CD4-positive, alpha-beta T cell (primary cell): Measurements from ENCODE around the gene SUMO2. TPM values are rescaled to one million over a fixed set of nuclear protein-coding genes. Genes with fewer than 3 reads are reported as not detected.

Experiments
- ATAC-seq: fragments of 200-7000 bp; cut with Tn5 transposase; one replicate; pipeline ENCODE4 v1.10.0; 2022; ENCODE audit warnings: mild to moderate bottlenecking; ENCODE audit not compliant: poor library complexity
- CTCF ChIA-PET: fragments of 350-600 bp; sonication (Branson Sonifier 250); formaldehyde crosslinking; loops from one replicate; lab custom pipeline; 2021; ENCODE audit warnings: antibody characterized with exemption, inconsistent platforms; lab: Charles Lee
- POLR2A ChIA-PET: fragments of 350-600 bp; sonication (Branson Sonifier 250); formaldehyde crosslinking; loops from one replicate; lab custom pipeline; 2021; ENCODE audit warnings: antibody characterized with exemption, inconsistent platforms; lab: Charles Lee
- DNase-seq, 14 experiments: peaks; one replicate each; pipeline ENCODE4 v3.0.0-alpha.2; 2013 to 2020; ENCODE audit warnings: mixed read lengths in 2 of 14
- H3K27ac ChIP-seq, 2 donors: one replicate each; pipeline versions ENCODE4 v1.5.1 to v1.7.0; 2013; ENCODE audit warnings: low read length in 2 of 2, low read depth in 1 of 2, mild to moderate bottlenecking in 1 of 2
- H3K27me3 ChIP-seq, 2 experiments: 1 replicate in 1 of 2; 2 replicates in 1 of 2; pipeline versions ENCODE4 v1.6.1 to v1.7.0; 2013; ENCODE audit warnings: low read length in 2 of 2, control low read depth in 1 of 2, mild to moderate bottlenecking in 1 of 2, moderate library complexity in 1 of 2; ENCODE audit not compliant: insufficient read depth in 2 of 2, control insufficient read depth in 1 of 2
- H3K36me3 ChIP-seq: one replicate; pipeline ENCODE4 v1.6.1; 2013; ENCODE audit warnings: low read length, control low read depth; ENCODE audit not compliant: insufficient read depth
- H3K4me1 ChIP-seq: one replicate; pipeline ENCODE4 v1.6.1; 2013; ENCODE audit warnings: low read length, control low read depth; ENCODE audit not compliant: insufficient read depth
- H3K4me3 ChIP-seq: one replicate; pipeline ENCODE4 v1.5.1; 2013; ENCODE audit warnings: mild to moderate bottlenecking, low read length, moderate library complexity
- H3K9me3 ChIP-seq, 2 experiments: 1 replicate in 1 of 2; 2 replicates in 1 of 2; pipeline versions ENCODE4 v1.6.1 to v1.7.0; 2013; ENCODE audit warnings: low read length in 2 of 2, mild to moderate bottlenecking in 2 of 2, control low read depth in 1 of 2, moderate library complexity in 1 of 2; ENCODE audit not compliant: control insufficient read depth in 1 of 2, insufficient read depth in 1 of 2
- H3K27ac Mint-ChIP-seq: one replicate; pipeline ENCODE4 v1.8.0; 2020; ENCODE audit warnings: mixed read lengths
- H3K27me3 Mint-ChIP-seq: one replicate; pipeline ENCODE4 v1.8.0; 2021; ENCODE audit warnings: mixed read lengths
- H3K36me3 Mint-ChIP-seq: one replicate; pipeline ENCODE4 v1.8.0; 2021; ENCODE audit warnings: low read depth, mixed read lengths
- H3K4me1 Mint-ChIP-seq: one replicate; pipeline ENCODE4 v1.8.0; 2021; ENCODE audit warnings: low read depth, mixed read lengths
- H3K4me3 Mint-ChIP-seq: one replicate; pipeline ENCODE4 v1.8.0; 2020; ENCODE audit warnings: mild to moderate bottlenecking, mixed read lengths
- H3K9me3 Mint-ChIP-seq: one replicate; pipeline ENCODE4 v1.8.0; 2020; ENCODE audit warnings: mixed read lengths
- intact Hi-C, 2 experiments: fragments of 100-400 bp; cut with DNase I in 1 of 2; cut with micrococcal nuclease in 1 of 2; formaldehyde crosslinking; loops; one replicate each; pipeline versions ENCODE4 v1.15.1 to v1.9.0; 2023 to 2025; cut with DNase I, micrococcal nuclease
- total RNA-seq, 174 experiments: library from RNA in 2 of 174; stranded (reverse) in 2 of 174; gene quantifications; one replicate each; pipeline ENCODE4 v1.2.3 and lab custom pipeline; 2021 to 2026
- TF ChIP-seq, protein P1 (sequence below): fragments of 200-600 bp; IDR thresholded peaks from one replicate; pipeline ENCODE4 v1.8.0; 2022; ENCODE audit warnings: antibody characterized with exemption, mild to moderate bottlenecking

Gene SUMO2
- total RNA-seq, 2 experiments from 2014 or later = 207 to 228 TPM

GRCh38 chr17:75147878-75148546 lies 34.7 kb downstream of the SUMO2 start:
- Histone ChIP-seq H3K27ac (no peak overlapping the region), H3K4me1 (peaks cover 16% of the 10 kb centered on the region), H3K27me3 (no peaks in the 10 kb centered on the region), H3K36me3 (peaks cover 45% of the 10 kb centered on the region), H3K4me3 (no peak overlapping the region), H3K9me3 (no peaks in the 10 kb centered on the region)
- peaks cover 63% of the 10 kb centered on the region for H3K36me3 Mint-ChIP-seq
- peaks cover 23% of the 10 kb centered on the region for H3K4me1 Mint-ChIP-seq
- intact Hi-C loops = no loop called here
- peak overlapping the region; percentile 13 for H3K27ac Mint-ChIP-seq
- no peak overlapping the region for H3K4me3 Mint-ChIP-seq
- ChIA-PET CTCF (interaction anchor here (2.1 kb wide), 1 partner anchor 34 kb away, joined by 6 read pairs; no protein-coding TSS in a partner anchor), POLR2A (no interaction called here)
- TF ChIP-seq, protein P1, sequence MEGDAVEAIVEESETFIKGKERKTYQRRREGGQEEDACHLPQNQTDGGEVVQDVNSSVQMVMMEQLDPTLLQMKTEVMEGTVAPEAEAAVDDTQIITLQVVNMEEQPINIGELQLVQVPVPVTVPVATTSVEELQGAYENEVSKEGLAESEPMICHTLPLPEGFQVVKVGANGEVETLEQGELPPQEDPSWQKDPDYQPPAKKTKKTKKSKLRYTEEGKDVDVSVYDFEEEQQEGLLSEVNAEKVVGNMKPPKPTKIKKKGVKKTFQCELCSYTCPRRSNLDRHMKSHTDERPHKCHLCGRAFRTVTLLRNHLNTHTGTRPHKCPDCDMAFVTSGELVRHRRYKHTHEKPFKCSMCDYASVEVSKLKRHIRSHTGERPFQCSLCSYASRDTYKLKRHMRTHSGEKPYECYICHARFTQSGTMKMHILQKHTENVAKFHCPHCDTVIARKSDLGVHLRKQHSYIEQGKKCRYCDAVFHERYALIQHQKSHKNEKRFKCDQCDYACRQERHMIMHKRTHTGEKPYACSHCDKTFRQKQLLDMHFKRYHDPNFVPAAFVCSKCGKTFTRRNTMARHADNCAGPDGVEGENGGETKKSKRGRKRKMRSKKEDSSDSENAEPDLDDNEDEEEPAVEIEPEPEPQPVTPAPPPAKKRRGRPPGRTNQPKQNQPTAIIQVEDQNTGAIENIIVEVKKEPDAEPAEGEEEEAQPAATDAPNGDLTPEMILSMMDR = no peak
- ATAC-seq = no peak
- H3K9me3 Mint-ChIP-seq = no peaks in the 10 kb centered on the region
- no peaks in the 10 kb centered on the region for H3K27me3 Mint-ChIP-seq
- DNase-seq = peak in 1 of 14 experiments; percentile 15

DNA sequence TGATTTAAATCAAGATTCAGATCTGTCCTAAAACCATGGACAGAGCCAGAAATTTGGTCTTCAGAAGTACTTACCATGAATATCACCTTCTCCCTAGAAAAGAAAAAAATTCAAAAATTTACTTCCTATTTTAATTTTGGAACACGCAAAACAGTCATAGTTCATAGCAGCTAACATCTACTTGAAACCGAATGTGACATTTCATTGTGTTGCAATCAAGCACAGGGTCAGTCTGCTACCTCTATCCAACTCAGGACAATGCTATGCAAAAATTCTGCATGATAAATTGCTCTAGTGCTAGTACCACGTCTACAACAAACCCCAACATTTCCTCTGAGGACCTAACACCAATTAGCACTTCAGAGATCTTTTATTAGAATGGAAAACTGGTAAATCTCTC lies 36.2 kb downstream of the SUMO2 start:
- Mint-ChIP-seq H3K27ac (no peak overlapping the region), H3K4me3 (no peak overlapping the region), H3K9me3 (no peaks in the 10 kb centered on the region), H3K36me3 (peaks cover 55% of the 10 kb centered on the region), H3K4me1 (peaks cover 12% of the 10 kb centered on the region), H3K27me3 (no peaks in the 10 kb centered on the region)
- CTCF ChIA-PET = interaction anchor here (2.1 to 3.5 kb wide), 2 partner anchors 15 to 25 kb away, joined by 6 to 9 read pairs; partner anchors contain the start of gene NT5C
- Histone ChIP-seq H3K36me3 (peaks cover 53% of the 10 kb centered on the region), H3K27me3 (no peaks in the 10 kb centered on the region), H3K9me3 (no peaks in the 10 kb centered on the region), H3K4me1 (peaks cover 9% of the 10 kb centered on the region), H3K4me3 (no peak overlapping the region), H3K27ac (no peak overlapping the region)
- ATAC-seq (no peak), DNase-seq (no peak)
- intact Hi-C loops = no loop called here
- TF ChIP-seq, protein P1 = no peak
- POLR2A ChIA-PET = no interaction called here

- DNase-seq = no peak
- H3K9me3 ChIP-seq = no peaks in the 10 kb centered on the region
- H3K4me3 ChIP-seq = no peak overlapping the region
- Mint-ChIP-seq H3K27me3 (no peaks in the 10 kb centered on the region), H3K4me1 (peaks cover 26% of the 10 kb centered on the region), H3K27ac (no peak overlapping the region), H3K4me3 (no peak overlapping the region), H3K9me3 (no peaks in the 10 kb centered on the region), H3K36me3 (peaks cover 61% of the 10 kb centered on the region)
- no peak overlapping the region for H3K27ac ChIP-seq
- no peak for ATAC-seq
- intact Hi-C loops = no loop called here
- peaks cover 55% of the 10 kb centered on the region for H3K36me3 ChIP-seq
- POLR2A ChIA-PET = interaction anchor here (1.3 kb wide), 1 partner anchor 14 kb away, joined by 3 read pairs; no protein-coding TSS in a partner anchor
- CTCF ChIA-PET = interaction anchor here (0.7 to 3.5 kb wide), 4 partner anchors 14 to 51 kb away, joined by 3 to 9 read pairs (median 4); partner anchors contain the start of gene NT5C
- no peaks in the 10 kb centered on the region for H3K27me3 ChIP-seq
- TF ChIP-seq, protein P1 = no peak
- peaks cover 15% of the 10 kb centered on the region for H3K4me1 ChIP-seq
Measured at GRCh38 chr17:75144816-75145512, 37.8 kb downstream of the SUMO2 start.
